Posterior vena cava (tissue), 2 donors: ENCODE data around the gene TTLL9. TPM values are rescaled to one million over a fixed set of nuclear protein-coding genes. Genes with fewer than 3 reads are reported as not detected.
A peak's percentile ranks its signal among the peaks of the same experiment; 100 is the strongest.

Experiments
- DNase-seq: peaks from one replicate; pipeline ENCODE4 v3.0.0-alpha.2; 2020; ENCODE audit warnings: low spot score
- intact Hi-C, 2 donors: fragments of 100-400 bp; cut with DNase I; formaldehyde crosslinking; loops; one replicate each; pipeline versions ENCODE4 v1.14.1 to v1.14.2; 2022 to 2023
- total RNA-seq, 2 donors: library from RNA; stranded (reverse); fragmentation: NEBNext Ultra II Directional; extraction: Animal tissue kit (Norgen Biotek cat#: 25700); gene quantifications; one replicate each; pipeline ENCODE4 v1.2.1, GENCODE V29; 2021
- donor health status: DM: yes; HTN: yes; CAD: no.
- donor health status: DM: yes; HTN: yes; CAD: no.

Gene TTLL9
- total RNA-seq, 2 donors from 2014 or later, result 0.14 to 0.19 TPM

DNA sequence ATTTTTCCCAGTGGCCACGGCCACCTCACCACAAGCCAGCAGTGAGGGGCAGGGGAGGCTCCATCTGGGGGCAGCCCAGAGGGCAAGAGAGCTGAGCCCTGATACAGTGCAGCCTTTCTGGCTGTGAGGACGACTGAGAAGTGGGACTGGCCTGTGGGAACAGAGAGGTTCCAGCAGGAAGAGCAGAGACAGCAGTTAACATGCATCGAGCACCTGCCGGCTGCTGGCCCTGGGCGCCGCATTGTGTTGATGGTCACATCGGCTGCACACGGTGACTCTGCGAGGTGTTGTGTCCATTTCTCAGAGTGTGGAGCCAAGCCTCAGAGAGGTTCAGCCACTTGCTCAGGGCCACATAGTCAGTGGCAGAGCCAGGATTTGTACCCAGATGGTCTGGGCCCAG lies 34.9 kb upstream of the TTLL9 start:
- intact Hi-C loops, result loop anchor here in 1 of 2 donors (5.0 kb wide), 1 partner anchor 117 kb away; the partner anchor contains the start of gene PDRG1
- no peak for DNase-seq

DNA sequence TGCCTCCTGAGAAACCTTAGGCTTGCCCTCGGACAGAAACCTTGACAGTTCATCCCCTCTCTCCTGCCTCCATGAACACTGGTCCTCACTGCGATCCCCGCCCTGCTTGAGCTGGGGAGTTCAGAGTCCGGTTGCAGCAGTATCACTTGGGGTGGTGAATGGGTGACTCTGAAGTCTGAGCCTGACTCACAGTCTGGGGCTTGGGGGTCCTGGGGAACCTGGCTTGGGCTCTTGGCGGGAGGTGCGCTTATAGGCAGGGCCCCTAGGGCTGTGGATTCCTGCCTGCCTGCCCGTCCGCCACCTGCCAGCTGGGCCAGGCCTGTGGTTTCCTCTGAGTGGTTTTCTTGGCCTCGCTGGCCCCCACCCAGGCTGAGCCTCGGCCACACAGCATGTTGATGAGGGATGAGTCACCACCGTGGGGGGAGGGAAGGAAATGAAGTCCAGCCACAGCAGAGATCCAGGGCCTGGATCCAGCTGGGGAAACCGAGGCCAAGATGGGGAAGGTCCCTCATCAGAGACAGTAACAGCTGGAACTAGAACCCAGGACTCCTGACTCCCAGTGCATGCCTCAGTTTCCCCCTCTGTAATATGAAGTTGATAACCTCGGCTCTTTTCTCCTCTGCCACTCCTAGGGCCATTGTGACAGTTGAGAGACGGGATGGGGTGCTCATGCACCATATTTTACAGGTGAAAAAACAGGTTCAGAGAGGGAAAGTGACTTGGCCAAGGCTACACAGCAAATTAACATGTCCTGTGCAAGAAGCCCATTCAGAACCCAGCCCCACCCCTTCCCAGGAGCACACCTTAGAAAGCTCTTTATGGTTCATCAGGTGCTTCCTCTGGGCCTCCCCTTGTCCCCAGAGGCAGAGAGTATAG lies 34.2 kb upstream of the TTLL9 start:
- intact Hi-C loops, result loop anchor here in 1 of 2 donors (5.0 kb wide), 1 partner anchor 116 kb away; the partner anchor contains the start of gene PDRG1
- peak; percentile 94 for DNase-seq

DNA sequence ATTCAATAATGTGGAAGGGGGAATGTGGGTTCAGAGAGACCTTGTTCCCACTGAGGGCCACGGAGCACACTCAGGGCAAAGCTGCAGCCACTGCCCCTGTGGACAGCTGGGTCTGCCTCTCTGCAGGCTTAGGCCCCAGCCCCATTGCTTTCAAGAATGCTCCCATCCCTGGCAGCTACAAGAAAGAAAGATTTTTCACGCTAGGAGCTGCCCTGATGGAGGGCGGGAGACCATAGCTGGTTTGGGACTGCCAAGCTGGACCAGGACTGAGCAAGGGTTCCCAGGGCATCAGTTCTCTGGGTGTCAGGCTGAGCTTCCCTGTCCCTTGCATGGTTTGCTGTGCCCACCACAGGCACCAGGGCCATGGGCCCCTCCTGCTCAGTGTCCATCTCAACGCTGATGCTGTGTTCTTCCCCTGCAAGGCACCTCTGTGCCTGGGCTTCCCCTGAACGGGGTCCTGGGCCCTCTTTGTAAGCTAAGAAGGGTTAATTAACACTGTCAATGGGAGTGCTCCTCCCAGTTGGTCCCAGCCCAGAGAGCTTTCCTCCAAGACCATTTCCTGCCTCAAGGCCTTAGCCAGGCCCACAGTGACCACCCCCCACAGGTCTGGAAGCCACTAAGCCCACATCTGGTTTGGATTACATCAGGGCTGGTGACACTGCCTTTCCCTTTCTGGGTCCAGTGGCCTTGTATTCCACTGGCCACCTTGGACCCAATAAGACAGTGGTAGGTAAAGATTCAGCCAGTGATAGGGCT lies 33.4 kb upstream of the TTLL9 start:
- DNase-seq, result no peak
- intact Hi-C loops, result loop anchor here in 1 of 2 donors (5.0 kb wide), 1 partner anchor 115 kb away; the partner anchor contains the start of gene PDRG1

DNA sequence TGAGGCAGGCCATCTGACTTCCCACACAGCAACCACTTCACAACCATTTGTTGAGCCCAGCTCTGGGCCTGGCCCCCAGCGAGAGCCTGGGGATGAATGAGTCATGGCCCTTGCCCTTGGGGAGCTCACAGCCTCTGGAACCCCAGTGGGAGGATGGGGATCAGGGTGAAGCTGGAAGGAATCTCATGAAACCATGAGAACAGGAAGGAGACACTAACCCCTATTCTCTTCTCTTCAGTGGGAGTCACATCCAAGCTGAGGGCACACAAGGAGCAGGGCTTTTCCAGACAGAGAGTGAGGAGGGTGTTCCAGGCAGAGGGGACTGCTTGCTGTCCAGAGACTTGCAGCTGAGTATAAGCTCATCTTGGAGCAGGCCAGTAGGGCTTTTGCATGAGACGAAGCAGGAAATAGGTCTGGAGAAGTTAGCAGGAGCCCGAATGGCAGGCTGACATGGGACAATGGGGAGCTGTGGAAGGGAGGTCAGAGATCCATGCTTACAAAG lies 32.5 kb upstream of the TTLL9 start:
- DNase-seq, result no peak
- intact Hi-C loops, result loop anchor here in 1 of 2 donors (5.0 kb wide), 1 partner anchor 114 kb away; the partner anchor contains the start of gene PDRG1

DNA sequence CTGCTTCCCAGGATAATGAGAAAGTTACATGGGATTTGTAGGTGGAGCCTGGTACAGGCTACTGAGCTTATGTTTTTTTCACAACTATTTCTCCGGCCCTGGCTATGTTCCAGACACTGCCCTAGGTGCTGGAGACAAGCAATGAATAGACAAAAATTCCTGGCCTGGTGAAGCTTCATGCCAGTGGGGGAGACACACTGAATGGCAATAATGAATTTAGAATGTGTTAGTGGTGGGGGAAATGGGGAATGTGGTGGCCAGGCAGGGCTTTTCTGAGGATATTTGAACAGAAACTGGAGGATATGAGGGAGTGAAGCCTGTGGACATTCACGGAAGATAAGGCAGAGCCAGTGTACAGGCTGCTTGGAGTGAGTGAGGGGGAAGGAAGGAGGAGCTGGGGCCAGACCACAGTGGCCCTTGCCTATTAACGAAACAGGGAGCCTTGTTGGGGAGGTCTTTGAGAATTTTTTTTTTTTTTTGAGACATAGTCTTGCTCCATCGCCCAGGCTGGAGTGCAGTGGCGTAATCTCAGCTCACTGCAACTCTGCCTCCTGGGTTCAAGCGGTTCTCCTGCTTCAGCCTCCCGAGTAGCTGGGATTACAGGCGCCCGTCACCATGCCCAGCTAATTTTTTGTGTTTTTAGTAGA lies 31.7 kb upstream of the TTLL9 start:
- DNase-seq, result no peak
- intact Hi-C loops, result loop anchor here in 1 of 2 donors (5.0 kb wide), 1 partner anchor 114 kb away; the partner anchor contains the start of gene PDRG1

DNA sequence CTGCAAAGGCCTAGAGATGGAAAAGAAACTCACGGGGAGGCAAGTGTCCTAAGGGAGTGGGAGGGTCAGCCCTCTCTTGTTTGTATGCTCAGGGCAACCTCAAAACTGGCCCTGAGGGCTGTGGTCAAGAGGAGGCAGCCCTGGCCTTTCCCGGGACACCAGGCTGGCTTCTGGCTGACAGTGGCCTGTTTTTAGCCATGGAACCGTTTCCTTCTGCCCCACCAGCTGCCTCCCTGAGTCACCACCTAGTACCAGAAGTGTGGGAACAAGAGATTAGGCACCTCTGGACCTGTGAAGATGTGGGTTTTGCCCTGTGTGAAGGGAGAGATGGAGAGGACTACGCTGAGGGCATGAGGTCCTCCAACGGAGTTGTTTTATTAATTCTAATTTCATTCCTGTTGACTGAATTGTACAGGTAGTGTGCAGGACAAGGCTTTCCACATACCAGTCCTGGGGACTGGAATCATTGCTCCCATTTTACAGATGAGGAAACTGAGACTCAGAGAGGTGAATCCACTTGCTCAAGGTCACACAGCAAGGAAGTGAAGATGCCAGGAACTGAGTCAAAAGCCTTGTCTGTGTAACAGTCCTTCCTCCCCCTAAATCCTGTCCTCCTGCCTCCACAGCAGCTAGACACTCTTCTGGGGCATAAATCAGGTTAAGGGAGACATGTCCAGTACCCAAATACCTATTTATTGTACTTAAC lies 30.5 kb upstream of the TTLL9 start:
- intact Hi-C loops, result loop anchor here (5.0 to 10.0 kb wide), 2 partner anchors 112 to 115 kb away; partner anchors contain the start of gene PDRG1 (in 2 of the 2)
- DNase-seq, result no peak

DNA sequence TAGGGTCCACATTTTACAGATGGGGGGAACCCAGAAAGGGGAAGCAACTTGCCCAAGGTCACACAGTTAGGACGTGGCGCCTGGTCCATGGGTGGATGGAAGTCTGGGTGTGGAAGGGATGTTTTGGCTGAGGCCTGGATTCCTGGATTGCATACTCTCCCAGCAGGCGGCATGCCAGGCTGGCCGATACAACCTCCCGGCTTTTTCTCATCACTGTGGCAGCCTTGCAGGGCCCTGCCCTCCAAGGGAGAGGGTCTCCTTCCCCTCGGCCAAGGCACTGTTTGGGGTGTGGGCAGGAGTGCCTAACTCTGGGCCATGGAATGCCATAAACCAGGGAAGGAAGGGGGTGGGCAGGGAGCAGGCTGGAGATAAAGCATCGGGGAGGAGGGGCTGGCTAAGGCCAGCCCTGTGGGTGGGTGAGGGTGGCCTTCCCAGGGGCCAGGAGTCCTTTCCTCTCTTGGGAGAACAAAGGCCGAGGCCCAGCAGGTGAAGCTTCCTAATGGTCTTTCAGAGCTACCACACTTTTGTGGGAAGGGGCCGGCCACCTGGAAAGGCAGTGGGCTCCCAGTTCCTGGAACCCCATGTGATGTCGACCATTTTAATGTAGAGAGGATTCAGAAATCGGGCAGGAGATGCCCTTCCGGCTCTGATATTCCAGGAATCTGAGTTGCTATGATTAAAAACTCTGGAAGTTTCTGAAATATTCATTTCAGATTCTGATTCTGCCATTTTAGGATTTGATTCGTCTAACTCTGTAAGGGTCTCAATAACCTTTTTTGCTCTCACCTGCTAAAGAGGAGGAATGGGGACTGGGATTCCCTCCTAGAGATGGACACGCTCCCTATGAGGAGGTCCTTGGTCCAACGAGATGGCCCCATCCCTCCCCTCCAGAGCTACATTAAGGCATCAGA lies 29.3 kb upstream of the TTLL9 start:
- intact Hi-C loops, result loop anchor here in 1 of 2 donors (10.0 kb wide), 1 partner anchor 114 kb away; the partner anchor contains the start of gene PDRG1
- DNase-seq, result no peak

DNA sequence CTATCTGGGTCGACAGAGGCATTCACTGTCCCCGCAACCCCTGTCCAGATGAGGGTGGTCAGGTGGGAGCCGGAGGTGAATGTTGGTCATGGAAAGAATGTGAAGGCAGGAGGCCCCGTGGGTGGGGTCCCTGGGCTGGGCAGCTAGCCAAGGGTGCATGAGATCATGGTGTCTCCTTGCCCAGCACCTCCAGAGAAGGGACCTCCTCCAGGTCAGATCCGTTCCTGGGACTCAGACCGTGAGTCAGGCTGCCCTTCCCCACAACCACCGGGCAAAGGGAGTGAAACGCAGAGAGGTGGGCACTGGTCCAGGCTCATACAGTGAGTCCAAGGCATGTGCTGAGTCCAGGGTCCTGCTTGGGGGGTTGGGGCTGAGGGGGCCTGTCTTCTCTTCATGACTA lies 28.5 kb upstream of the TTLL9 start:
- intact Hi-C loops, result loop anchor here in 1 of 2 donors (10.0 kb wide), 1 partner anchor 113 kb away; the partner anchor contains the start of gene PDRG1
- DNase-seq, result peak; percentile 82

DNA sequence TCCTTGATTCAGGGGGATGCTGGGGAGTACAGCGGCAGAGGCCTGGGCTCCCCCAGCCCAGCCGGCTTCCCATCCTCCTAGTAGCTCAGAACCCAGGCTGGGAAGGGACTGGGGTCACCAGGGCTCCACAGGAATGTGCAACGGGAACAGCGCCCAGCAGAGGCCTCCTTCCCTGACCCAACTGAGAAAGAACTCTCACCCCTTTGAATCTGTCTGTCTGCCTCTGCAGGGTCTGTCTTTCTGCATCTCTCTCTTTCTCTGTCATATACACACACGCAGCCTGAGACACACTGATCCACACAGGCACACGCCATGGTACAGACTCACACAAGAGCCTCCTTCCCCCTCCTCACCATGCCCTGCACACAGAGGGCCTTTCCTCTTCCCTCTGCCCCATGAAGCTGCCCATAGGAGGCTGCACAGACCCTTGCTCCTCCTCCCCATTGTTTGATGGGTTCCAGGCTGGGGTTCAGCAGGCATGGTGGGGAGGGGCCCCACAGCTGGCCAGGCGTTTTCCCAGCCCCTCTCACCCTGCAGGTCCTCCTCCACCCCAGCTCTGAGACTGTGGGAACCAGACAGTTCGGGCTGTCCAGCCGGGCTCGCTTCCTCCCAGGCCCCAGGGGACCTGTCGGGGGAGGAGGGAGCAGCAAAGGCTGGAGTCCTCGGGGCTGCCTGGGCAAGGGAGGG lies 27.8 kb upstream of the TTLL9 start:
- intact Hi-C loops, result loop anchor here in 1 of 2 donors (10.0 kb wide), 1 partner anchor 112 kb away; the partner anchor contains the start of gene PDRG1
- peak; percentile 88 for DNase-seq

DNA sequence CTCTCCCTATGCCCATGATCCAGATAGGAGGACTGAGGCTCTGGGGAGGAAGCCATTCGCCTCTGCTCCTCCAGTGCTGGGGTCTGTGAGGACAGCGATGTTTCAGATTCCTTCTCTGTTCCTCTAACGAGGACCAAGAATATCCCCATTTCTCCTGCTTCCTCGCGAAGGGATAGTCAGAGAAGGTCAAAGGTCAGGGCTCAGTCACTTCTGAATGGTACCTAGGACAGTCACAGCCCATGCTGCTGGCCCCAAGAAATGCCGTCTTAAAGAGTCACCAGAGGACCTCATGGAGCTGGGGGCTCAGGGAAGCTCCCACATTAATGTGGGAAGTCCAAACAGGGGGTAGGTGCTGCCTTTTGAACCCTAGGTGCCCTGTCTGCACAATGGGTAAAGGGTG lies 27.1 kb upstream of the TTLL9 start:
- intact Hi-C loops, result loop anchor here in 1 of 2 donors (10.0 kb wide), 1 partner anchor 112 kb away; the partner anchor contains the start of gene PDRG1
- no peak for DNase-seq

DNA sequence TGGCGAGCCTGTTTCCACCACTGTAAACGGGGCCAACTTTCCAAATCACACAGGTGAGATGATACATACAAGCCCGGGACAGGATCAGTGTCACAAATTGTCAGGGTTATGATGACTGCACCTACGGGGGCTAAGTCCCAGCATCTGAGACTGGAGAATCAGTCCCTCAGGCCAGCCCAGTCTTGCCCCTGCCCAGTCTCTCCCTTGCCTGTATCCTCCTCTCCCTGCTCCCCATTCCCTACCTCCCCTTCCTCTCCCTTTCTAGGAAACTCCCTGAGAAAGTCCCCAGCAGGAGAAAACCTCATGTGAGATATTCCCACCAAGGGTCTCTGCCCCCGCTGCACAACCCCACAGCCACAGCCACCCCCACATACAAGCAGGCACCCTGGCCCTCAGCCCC lies 26.6 kb upstream of the TTLL9 start:
- intact Hi-C loops, result loop anchor here in 1 of 2 donors (10.0 kb wide), 1 partner anchor 111 kb away; the partner anchor contains the start of gene PDRG1
- DNase-seq, result no peak

DNA sequence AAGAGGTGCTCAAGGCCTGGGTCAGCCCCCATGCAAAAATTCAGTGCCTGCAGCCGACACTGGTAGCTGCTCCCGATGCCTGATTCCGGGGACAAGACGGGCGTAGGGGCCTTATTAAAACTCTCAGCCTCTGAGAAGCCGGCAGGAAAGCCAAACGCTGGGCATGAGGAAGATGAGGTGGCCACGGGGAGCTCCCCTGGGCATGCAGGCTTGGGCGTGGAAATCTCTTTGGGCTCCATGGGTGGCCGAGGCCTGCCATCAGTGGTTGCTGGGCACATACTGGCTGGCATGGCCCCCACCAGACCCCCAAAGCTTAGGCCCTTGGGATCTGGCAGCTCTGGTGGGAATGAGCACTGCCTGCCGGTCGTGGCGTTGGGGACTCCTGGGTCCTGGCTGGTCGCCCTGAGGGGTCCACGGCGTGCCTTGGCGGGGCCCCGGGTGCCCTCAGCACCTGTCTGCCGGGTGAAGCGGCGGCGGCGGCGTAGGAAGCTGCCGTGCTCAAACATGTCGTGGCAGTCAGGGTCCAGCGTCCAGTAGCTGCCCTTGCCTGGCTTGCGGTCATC lies 25.6 kb upstream of the TTLL9 start:
- intact Hi-C loops, result loop anchor here in 1 of 2 donors (10.0 kb wide), 1 partner anchor 110 kb away; the partner anchor contains the start of gene PDRG1
- DNase-seq, result no peak

DNA sequence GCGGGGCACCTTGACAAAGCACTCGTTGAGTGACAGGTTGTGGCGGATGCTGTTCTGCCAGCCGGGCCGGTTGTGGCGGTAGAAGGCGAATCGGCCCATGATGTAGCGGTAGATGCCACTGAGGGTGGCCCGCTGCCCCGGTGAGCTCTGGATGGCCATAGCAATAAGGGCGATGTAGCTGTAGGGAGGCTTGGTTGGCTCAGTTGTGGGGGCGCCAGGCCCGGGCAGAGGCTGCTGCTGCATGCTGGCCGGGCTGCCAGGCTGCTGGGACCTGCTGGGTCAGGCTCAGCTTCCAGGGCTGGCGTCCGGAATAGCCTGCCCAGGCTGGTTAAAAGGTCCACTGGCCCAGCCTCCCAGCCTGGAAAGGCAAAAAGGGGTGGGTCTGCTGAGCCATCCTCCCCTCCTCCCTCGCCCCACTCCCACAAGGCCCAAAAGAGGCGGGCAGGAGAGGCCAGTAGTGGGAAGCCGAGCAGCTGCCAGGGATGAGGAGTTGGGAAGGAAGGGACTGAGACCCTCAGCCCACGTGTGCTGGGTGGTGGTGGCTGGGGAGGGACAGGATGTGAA lies 25.1 kb upstream of the TTLL9 start, which contains the start of gene FOXS1:
Gene FOXS1, minus strand, starts transcription at position 305 of the 564 bp plus-strand sequence. Its CDS starts 62 bp downstream, at position 243.
- no peak for DNase-seq
- intact Hi-C loops, result loop anchor here in 1 of 2 donors (10.0 kb wide), 1 partner anchor 109 kb away; the partner anchor contains the start of gene PDRG1

DNA sequence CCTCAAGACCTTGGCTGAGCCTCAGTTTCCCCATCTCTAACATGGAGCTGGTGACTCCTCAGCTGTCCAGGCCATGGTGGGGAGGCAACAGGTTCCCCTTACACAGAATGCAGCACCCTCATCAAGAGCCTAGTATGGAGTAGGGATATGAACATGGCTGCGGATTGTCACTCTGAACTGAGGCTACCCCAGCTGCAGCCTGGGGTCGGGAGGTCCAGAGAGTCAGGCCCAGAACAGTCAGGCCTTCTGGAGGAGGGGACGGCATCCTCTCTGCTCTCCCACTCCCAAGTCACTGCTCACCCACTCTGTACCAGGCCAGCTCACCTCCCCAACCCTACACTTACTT lies 23.7 kb upstream of the TTLL9 start:
- intact Hi-C loops, result loop anchor here in 1 of 2 donors (10.0 kb wide), 1 partner anchor 108 kb away; the partner anchor contains the start of gene PDRG1
- DNase-seq, result no peak
